GM06990 (cell line): ENCODE results near the gene ITGB6.

Source experiments
- DNase-seq: peaks from one replicate; pipeline ENCODE4 v3.0.0-alpha.2; 2011; ENCODE audit not compliant: insufficient read length; ENCODE audit errors: extremely low read depth
- H3K27me3 ChIP-seq: replicated peaks from 2 replicates; pipeline ENCODE4 v1.6.0; 2011; ENCODE audit warnings: low read length; ENCODE audit not compliant: control insufficient read depth, insufficient read depth
- H3K36me3 ChIP-seq: 2 replicates; pipeline ENCODE4 v1.5.1; 2011; ENCODE audit warnings: low read length; ENCODE audit not compliant: control insufficient read depth, insufficient read depth
- H3K4me3 ChIP-seq: replicated peaks from 2 replicates; pipeline ENCODE4 v1.5.1; 2011; ENCODE audit warnings: low read depth, mild to moderate bottlenecking, control low read depth, low read length
- TF ChIP-seq, protein P1 (sequence below): IDR thresholded peaks from 2 replicates; pipeline ENCODE4 v1.5.1; 2011; ENCODE audit warnings: low read length, control low read depth, mild to moderate bottlenecking, inconsistent platforms; ENCODE audit not compliant: insufficient read depth, poor library complexity, severe bottlenecking

Gene ITGB6

DNA sequence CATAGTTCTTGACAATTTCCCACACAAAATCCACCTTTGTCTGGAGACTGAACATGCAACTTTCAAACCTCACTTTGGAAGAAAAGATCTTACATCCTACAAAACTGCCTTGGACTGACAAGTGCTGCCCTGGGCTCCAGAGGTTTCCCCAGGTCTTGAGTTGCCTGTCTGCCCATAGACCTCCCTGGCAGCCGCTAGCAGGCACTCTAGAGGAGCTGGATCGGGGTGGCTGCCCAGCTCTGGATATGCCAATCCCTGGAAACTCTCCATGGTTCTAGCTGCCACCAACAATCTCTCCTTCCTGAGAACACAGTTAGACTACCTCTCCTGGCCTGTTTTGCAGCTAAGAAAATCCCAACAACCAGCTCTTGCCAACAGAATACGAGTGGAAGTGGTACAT is 3.4 kb upstream of the ITGB6 start:
- Histone ChIP-seq H3K4me3 (no peak overlapping the region), H3K36me3 (no peaks in the 10 kb centered on the region), H3K27me3 (no peaks in the 10 kb centered on the region)
- no peak for DNase-seq
- TF ChIP-seq, protein P1, sequence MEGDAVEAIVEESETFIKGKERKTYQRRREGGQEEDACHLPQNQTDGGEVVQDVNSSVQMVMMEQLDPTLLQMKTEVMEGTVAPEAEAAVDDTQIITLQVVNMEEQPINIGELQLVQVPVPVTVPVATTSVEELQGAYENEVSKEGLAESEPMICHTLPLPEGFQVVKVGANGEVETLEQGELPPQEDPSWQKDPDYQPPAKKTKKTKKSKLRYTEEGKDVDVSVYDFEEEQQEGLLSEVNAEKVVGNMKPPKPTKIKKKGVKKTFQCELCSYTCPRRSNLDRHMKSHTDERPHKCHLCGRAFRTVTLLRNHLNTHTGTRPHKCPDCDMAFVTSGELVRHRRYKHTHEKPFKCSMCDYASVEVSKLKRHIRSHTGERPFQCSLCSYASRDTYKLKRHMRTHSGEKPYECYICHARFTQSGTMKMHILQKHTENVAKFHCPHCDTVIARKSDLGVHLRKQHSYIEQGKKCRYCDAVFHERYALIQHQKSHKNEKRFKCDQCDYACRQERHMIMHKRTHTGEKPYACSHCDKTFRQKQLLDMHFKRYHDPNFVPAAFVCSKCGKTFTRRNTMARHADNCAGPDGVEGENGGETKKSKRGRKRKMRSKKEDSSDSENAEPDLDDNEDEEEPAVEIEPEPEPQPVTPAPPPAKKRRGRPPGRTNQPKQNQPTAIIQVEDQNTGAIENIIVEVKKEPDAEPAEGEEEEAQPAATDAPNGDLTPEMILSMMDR, result no peak

DNA sequence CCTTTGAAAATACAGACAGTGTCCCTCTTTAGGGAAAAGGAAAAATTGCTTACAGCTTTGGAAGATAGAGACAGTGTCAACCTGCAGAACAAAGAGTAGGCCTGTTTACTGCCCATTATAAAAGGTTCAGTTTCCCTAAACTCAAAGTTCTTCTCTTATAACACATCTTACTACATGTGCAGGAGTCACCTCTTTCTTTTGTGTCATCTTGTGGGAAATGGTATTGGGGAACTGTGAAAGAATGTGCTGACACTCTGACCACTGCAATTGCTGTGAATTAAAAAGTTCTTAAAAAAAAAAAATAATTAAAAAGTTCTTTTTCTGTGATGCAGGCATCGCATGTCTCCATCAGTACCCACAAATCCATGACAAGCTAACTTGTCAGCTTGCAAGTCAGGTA is 2.9 kb upstream of the ITGB6 start:
- no peak overlapping the region for H3K4me3 ChIP-seq
- TF ChIP-seq, protein P1, result no peak
- H3K36me3 ChIP-seq, result no peaks in the 10 kb centered on the region
- no peak for DNase-seq
- no peaks in the 10 kb centered on the region for H3K27me3 ChIP-seq

DNA sequence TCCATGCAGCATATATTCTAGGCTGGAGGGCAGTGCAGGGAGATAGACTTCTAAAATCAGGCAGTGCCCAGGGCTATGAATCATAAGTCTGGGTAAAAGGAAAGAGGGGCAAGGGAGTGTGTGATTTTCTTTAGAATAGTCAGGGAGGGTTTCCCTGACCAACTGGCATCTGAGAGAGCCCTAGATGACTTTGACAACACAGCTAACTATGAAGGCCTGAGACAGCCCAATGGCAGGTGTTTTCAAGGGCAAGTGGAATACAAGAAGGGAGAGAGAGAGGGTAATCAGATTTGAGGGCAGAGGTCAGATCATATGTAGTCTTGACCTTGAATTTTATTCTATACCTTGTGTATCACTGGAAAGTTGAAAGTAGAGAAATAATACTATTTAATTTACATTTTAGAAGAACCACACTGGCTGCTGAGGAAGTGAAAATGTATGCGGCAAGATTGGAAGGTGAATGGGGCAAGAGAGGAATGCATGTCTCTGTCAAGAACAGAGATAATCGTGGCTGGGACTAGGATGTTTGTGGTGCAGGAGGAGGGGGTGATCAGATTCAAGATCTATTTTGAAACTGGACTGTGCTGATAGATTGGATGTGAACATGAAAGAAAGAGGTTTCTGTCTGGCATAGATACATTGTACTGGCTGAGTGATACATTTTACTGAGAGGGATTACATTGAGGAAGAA is 1.9 kb upstream of the ITGB6 start:
- TF ChIP-seq, protein P1, result no peak
- no peaks in the 10 kb centered on the region for H3K27me3 ChIP-seq
- no peak overlapping the region for H3K4me3 ChIP-seq
- H3K36me3 ChIP-seq, result no peaks in the 10 kb centered on the region
- no peak for DNase-seq

DNA sequence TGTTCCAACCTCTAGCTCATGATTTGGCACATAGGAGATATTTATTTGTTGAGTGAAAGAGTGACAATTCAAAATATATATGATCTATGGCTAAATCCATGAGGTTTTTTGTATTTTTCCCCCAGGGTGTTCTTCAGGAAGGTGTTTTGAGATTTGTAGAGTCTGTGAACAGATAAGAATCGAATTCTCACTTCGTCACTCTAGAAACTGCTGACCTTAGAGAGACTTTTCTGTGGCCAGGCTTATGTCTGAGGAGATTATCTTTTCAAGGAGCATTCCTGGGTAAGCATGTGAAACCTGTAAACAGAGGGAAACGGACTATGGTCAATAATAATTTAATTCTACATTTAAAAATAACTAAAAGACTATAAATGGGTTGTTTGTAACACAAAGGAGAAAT is 849 bp upstream of the ITGB6 start:
- H3K27me3 ChIP-seq, result no peaks in the 10 kb centered on the region
- H3K36me3 ChIP-seq, result no peaks in the 10 kb centered on the region
- DNase-seq, result no peak
- TF ChIP-seq, protein P1, result no peak
- no peak overlapping the region for H3K4me3 ChIP-seq

DNA sequence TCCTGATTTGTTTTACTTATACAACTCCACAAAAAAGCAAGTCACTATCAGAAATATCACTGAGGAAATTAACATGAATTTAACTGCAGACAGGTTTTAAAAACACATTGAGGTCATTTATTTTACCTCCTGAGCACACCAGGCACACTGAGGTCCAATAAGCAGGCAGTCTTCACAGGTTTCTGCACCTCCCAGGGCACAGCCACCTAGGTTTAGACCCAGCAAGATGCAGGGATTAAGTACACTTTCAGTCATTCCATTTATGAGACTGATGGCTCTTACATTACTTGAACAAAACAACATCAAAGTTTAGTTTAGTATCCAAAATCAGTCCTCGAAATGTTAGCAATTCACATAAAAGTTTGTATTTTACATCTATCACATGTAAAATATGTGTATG is 1.0 kb downstream of the ITGB6 start:
- Histone ChIP-seq H3K27me3 (no peaks in the 10 kb centered on the region), H3K4me3 (no peak overlapping the region), H3K36me3 (no peaks in the 10 kb centered on the region)
- no peak for DNase-seq
- TF ChIP-seq, protein P1, result no peak

DNA sequence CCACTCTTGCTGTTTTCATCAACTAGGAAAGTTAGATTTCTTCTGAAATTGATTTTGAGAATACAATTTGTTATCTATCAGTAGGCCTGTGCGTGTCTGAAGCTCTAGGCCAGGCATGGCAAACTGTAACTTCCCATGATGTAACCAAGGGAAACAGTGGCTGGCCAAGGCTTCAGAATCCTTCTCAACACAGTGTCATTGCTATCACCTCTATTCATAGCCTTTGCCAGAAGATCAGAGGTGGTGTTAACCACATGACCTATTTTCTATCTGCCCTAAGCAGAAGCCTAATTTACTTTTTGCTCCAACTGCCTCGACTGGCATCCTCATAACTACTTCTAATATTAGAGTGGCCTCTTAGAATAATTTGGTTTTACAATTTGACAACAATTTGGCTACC is 2.5 kb downstream of the ITGB6 start:
- no peak for DNase-seq
- Histone ChIP-seq H3K36me3 (no peaks in the 10 kb centered on the region), H3K4me3 (no peak overlapping the region), H3K27me3 (no peaks in the 10 kb centered on the region)
- TF ChIP-seq, protein P1, result no peak
